Right lobe of liver (tissue), 6 donors: ENCODE measurements around the gene KMT5B. TPM values are rescaled to one million over a fixed set of nuclear protein-coding genes. Genes with fewer than 3 reads are reported as not detected.
A peak's percentile ranks its signal among the peaks of the same experiment; 100 is the strongest.

ENCODE experiments used
- ATAC-seq, 4 donors: fragments of 200-7000 bp; cut with Tn5 transposase; one replicate each; pipeline ENCODE4 v1.9.1; 2020; ENCODE audit warnings: mild to moderate bottlenecking in 4 of 4, moderate library complexity in 4 of 4
- DNase-seq, 3 donors: peaks; one replicate each; pipeline ENCODE4 v3.0.0-alpha.2; 2020
- H3K27ac ChIP-seq, 3 donors: fragments of 200-600 bp; one replicate each; pipeline ENCODE4 v1.8.0; 2022
- H3K27me3 ChIP-seq, 2 donors: fragments of 200-600 bp; one replicate each; pipeline ENCODE4 v1.8.0; 2022
- H3K36me3 ChIP-seq, 4 donors: fragments of 200-600 bp; sonication (generic) in 1 of 4; one replicate each; pipeline versions ENCODE4 v1.5.1 to v1.8.0; 2017 to 2022; ENCODE audit warnings: control low read depth in 1 of 4
- H3K4me1 ChIP-seq, 4 donors: fragments of 200-600 bp; sonication (generic) in 1 of 4; one replicate each; pipeline versions ENCODE4 v1.5.1 to v1.8.0; 2017 to 2022; ENCODE audit warnings: control low read depth in 1 of 4
- H3K4me3 ChIP-seq, 3 donors: fragments of 200-600 bp; one replicate each; pipeline ENCODE4 v1.8.0; 2022
- H3K9me3 ChIP-seq, 4 donors: fragments of 200-600 bp; sonication (generic) in 1 of 4; one replicate each; pipeline versions ENCODE4 v1.5.1 to v1.8.0; 2017 to 2022; ENCODE audit warnings: control low read depth in 1 of 4
- CTCF ChIP-seq, 4 donors: fragments of 200-600 bp in 3 of 4; fragments of 450-650 bp in 1 of 4; IDR thresholded peaks; one replicate each; pipeline versions ENCODE4 v1.5.1 to v1.8.0; 2016 to 2022; ENCODE audit warnings: antibody characterized with exemption in 4 of 4, mild to moderate bottlenecking in 2 of 4
- POLR2A ChIP-seq: fragments of 450-650 bp; IDR thresholded peaks from one replicate; pipeline ENCODE4 v1.6.1; 2017; ENCODE audit warnings: antibody characterized with exemption, mild to moderate bottlenecking
- WGBS: methylation state at CpG from one replicate; pipeline ENCODE4 v1.1.6; 2018; ENCODE audit warnings: low coverage, low lambda C conversion rate; ENCODE audit not compliant: insufficient coverage; ENCODE audit errors: missing lambda C conversion rate; 5-methylcytosine and 5-hydroxymethylcytosine counted together
- intact Hi-C, 2 donors: fragments of 100-400 bp; cut with DNase I; formaldehyde crosslinking; loops; one replicate each; pipeline versions ENCODE4 v1.11.2 to v1.14.1; 2022
- total RNA-seq, 6 experiments: library from RNA; depleted of rRNA in 2 of 6; stranded (reverse); fragments of >200 nt in 2 of 6; fragmentation: NEBNext Ultra II Directional in 3 of 6; extraction: Animal tissue kit (Norgen Biotek cat#: 25700) in 3 of 6; gene quantifications; one replicate each; pipeline versions ENCODE4 v1.1.0 to v1.2.4, GENCODE V29; 2016 to 2023
- donor health status: DM: no; HTN: yes; CAD: no.
- donor health status: DM: no; HTN: no; CAD: no.
- donor health status: DM: no; HTN: no; CAD: no.
- donor health status: DM: no; HTN: yes; CAD: no.
- donor health status: DM: no; HTN: yes; CAD: no.

KMT5B gene
- total RNA-seq, 6 experiments from 2014 or later = 14.3 to 25.9 (median 17.6) TPM

- no peaks in the 10 kb centered on the region for H3K27me3 ChIP-seq
- no peaks in the 10 kb centered on the region for H3K9me3 ChIP-seq
- H3K4me1 ChIP-seq = peaks cover 0 to 12% (median 0%) of the 10 kb centered on the region in 4 donors
- no peak for TF ChIP-seq CTCF (IDR thresholded peaks at IDR 0.05)
- no peak overlapping the region for H3K4me3 ChIP-seq
- no peak overlapping the region for H3K27ac ChIP-seq
- WGBS = 92% methylated on average over 5 of the region's 5 CpGs
- no peak for ATAC-seq
- DNase-seq = no peak
- intact Hi-C loops = no loop called here
- H3K36me3 ChIP-seq = peaks cover 4 to 45% (median 14%) of the 10 kb centered on the region in 4 donors
Observed at GRCh38 chr11:68177877-68178276, 35.2 kb downstream of the KMT5B start.

GRCh38 chr11:68173926-68174325 is 39.2 kb downstream of the KMT5B start:
- ATAC-seq (peak in 2 of 4 donors; percentile 32 to 68), DNase-seq (no peak)
- Histone ChIP-seq H3K4me1 (peaks cover 0 to 22% (median 4%) of the 10 kb centered on the region in 4 donors), H3K36me3 (peaks cover 0 to 68% (median 21%) of the 10 kb centered on the region in 4 donors), H3K4me3 (no peak overlapping the region), H3K9me3 (no peaks in the 10 kb centered on the region), H3K27ac (no peak overlapping the region), H3K27me3 (no peaks in the 10 kb centered on the region)
- WGBS = 73% methylated on average over 4 of the region's 4 CpGs
- intact Hi-C loops = no loop called here
- no peak for TF ChIP-seq CTCF (IDR thresholded peaks at IDR 0.05)
- no peak for TF ChIP-seq POLR2A

GRCh38 chr11:68169442-68169841 is 43.7 kb downstream of the KMT5B start:
- intact Hi-C loops = no loop called here
- DNase-seq (no peak), ATAC-seq (no peak)
- Histone ChIP-seq H3K27me3 (no peaks in the 10 kb centered on the region), H3K4me3 (no peak overlapping the region), H3K36me3 (peaks cover 0 to 56% (median 17%) of the 10 kb centered on the region in 4 donors), H3K9me3 (no peaks in the 10 kb centered on the region), H3K27ac (no peak overlapping the region), H3K4me1 (peaks cover 0 to 52% (median 23%) of the 10 kb centered on the region in 4 donors)
- no peak for TF ChIP-seq POLR2A
- no peak for TF ChIP-seq CTCF (IDR thresholded peaks at IDR 0.05)

GRCh38 chr11:68168694-68169093 is 44.4 kb downstream of the KMT5B start:
- no peak for TF ChIP-seq CTCF (IDR thresholded peaks at IDR 0.05)
- no peak for TF ChIP-seq POLR2A
- H3K4me3 ChIP-seq = no peak overlapping the region
- H3K9me3 ChIP-seq = no peaks in the 10 kb centered on the region
- no peaks in the 10 kb centered on the region for H3K27me3 ChIP-seq
- DNase-seq = peak; percentile 47 to 75 (median 69)
- H3K36me3 ChIP-seq = peaks cover 0 to 55% (median 14%) of the 10 kb centered on the region in 4 donors
- peak; percentile 83 to 94 (median 92) for ATAC-seq
- WGBS = 12% methylated on average over 5 of the region's 5 CpGs
- peaks cover 0 to 44% (median 23%) of the 10 kb centered on the region in 4 donors for H3K4me1 ChIP-seq
- intact Hi-C loops = no loop called here
- H3K27ac ChIP-seq = no peak overlapping the region

GRCh38 chr11:68167474-68167873 is 45.6 kb downstream of the KMT5B start:
- Histone ChIP-seq H3K27me3 (no peaks in the 10 kb centered on the region), H3K4me1 (peaks cover 0 to 44% (median 22%) of the 10 kb centered on the region in 4 donors), H3K4me3 (no peak overlapping the region), H3K36me3 (peaks cover 0 to 43% (median 8%) of the 10 kb centered on the region in 4 donors), H3K9me3 (no peaks in the 10 kb centered on the region), H3K27ac (no peak overlapping the region)
- DNase-seq = no peak
- WGBS = 81% methylated on average over 6 of the region's 6 CpGs
- ATAC-seq = peak in 1 of 4 donors; percentile 17
- intact Hi-C loops = no loop called here
- TF ChIP-seq CTCF (IDR thresholded peaks at IDR 0.05) = no peak
- no peak for TF ChIP-seq POLR2A
